HG03565 (cell line): ENCODE results near the gene SPACDR.

Experiments
- ATAC-seq: cut with Tn5 transposase; IDR thresholded peaks from one replicate; pipeline ENCODE4 v1.9.1; 2021; ENCODE audit warnings: mild to moderate bottlenecking, moderate library complexity; ENCODE audit not compliant: unreplicated experiment

Gene SPACDR

GRCh38 chr7:100437150-100438100 lies 26.6 kb downstream of the SPACDR start:
- ATAC-seq: no peak

- peak; percentile 24 for ATAC-seq
These were observed 28.4 kb downstream of the SPACDR start for GRCh38 chr7:100435401-100436304.

DNA sequence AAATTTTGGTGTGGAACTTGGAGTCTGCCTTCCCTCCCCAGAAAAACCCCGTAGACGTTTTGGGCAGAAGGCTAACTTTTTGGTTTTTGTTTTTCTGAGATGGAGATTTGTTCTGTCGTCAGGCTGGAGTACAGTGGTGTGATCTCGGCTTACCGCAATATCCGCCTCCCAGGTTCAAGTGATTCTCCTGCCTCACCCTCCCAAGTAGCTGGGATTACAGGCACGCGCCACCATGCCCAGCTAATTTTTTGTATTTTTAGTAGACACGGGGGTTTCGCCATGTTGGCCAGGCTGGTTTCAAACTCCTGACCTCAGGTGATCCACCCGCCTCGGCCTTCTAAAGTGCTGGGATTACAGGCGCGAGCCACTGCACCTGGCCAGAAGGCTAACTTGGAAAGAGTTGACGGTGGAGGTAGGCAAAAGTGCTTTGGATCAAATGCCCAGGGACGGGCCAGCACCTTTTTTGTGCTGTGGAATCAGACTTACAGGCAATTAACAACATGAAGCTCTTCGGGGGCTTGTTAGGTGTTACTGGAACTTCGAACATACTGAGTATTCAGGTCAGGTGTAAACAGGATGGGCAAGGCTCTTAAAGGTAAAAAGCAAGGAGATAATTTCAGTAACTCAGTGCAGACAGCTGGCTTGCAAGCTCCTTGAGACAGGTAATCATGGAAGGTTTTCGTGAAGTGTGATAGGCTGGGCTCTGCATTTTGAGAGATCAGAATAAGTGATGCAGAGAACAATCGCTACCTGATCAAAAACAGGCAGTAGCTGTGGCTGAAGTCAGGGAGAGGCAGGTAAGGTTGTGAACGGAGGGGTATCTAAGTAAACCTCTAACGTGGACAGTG lies 29.5 kb downstream of the SPACDR start:
- no peak for ATAC-seq

- ATAC-seq: no peak
These were observed 30.3 kb downstream of the SPACDR start for GRCh38 chr7:100433592-100434296.

DNA sequence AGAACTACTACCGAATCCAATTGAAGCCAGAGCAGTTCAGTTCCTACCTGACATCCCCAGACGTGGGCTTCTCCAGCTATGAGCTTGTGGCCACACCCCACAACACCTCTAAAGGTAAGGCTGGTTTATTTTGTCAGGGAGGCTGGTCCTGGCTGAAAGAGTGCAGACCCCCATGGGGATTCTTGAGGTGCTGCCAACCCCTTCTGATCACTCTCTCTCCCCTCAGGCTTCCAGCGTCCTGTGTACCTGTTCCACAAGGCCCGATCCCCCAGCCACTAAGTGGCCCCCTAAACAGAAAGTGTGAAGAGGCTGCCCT lies 30.8 kb downstream of the SPACDR start:
- no peak for ATAC-seq

GRCh38 chr7:100432621-100433275 lies 31.3 kb downstream of the SPACDR start:
- ATAC-seq: no peak

- no peak for ATAC-seq
These were observed 32.0 kb downstream of the SPACDR start for GRCh38 chr7:100432053-100432452.

- no peak for ATAC-seq
These were observed 32.7 kb downstream of the SPACDR start for GRCh38 chr7:100431286-100431735.

- no peak for ATAC-seq
These were observed 33.4 kb downstream of the SPACDR start for GRCh38 chr7:100430493-100431285.

DNA sequence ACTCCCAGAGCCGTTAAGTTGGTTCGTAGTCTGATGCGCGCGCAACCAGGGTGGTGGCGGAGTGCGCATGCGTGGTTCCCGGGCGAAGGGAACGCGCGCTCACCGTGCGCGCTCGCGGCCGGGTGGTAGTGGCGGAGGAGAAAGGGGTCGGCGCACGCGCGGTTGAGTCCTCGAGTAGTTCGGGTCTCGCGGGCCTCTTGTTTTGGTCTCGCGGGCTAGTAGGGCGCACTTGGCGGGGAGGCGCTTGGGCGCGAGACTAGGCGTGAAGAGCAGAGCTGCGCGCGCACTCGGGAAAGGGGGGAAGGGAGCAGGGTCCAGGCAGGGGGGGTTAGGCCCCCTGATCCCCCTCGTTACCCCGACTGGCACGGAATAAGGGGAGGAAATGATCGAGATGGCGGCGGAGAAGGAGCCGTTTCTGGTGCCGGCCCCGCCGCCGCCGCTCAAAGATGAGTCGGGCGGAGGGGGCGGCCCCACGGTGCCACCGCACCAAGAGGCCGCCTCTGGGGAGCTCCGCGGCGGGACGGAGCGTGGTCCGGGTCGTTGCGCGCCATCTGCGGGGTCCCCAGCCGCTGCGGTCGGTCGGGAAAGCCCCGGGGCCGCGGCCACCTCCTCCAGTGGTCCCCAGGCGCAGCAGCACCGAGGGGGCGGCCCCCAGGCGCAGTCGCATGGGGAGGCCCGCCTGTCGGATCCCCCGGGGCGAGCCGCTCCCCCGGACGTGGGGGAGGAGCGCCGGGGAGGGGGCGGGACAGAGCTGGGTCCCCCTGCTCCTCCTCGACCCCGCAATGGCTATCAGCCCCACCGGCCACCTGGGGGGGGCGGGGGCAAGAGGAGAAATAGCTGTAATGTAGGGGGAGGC lies 34.2 kb downstream of the SPACDR start, which contains the start of gene MEPCE:
TSS of gene MEPCE (plus strand) at position 195 of the 856 bp plus-strand sequence. CDS start at position 383, 188 bp downstream.
- ATAC-seq: peak; percentile 23

- ATAC-seq: peak; percentile 46
These were observed 35.0 kb downstream of the SPACDR start for GRCh38 chr7:100428967-100429636.

DNA sequence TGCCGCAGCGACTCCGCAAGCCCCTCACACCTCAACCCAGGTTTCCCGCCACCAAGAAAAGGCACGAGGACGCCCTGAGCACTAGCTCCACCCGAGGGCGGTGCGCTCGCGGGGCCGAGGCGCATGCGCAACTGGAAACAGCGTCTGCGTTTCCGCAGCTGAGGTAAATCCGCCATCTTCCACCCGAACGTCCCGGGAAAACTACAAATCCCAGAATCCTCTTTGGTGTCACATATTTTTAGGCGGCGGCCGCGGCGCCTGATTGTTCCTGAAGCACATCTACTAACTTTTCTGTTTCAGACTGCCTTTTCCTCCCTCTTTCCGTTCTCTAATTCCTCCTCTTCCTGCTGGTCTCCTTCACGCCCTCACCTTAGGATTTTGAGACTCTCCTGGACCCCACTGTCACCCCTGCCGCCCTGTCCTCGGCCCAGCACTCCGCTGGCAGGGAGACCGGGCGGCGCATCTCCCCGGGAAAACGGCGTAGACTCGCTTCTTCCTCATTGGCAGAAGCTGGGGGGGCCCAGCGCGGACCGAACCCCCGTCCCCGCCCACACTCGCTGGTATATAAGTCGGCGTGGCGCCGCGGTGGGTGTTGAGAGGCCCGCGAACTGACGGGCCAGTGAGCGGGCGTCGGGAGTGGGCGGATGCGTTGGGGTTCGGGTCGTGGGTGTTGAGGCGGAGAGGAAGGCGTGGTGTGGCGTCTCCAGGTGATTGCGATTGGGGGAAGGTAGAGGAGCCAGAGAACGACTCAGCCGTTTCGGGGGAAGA lies 35.7 kb downstream of the SPACDR start, which contains the start of gene ZCWPW1:
TSS of gene ZCWPW1 (minus strand) at position 505 of the 768 bp plus-strand sequence. CDS start 8,054 bp downstream, outside the sequence.
- ATAC-seq: peak; percentile 25

DNA sequence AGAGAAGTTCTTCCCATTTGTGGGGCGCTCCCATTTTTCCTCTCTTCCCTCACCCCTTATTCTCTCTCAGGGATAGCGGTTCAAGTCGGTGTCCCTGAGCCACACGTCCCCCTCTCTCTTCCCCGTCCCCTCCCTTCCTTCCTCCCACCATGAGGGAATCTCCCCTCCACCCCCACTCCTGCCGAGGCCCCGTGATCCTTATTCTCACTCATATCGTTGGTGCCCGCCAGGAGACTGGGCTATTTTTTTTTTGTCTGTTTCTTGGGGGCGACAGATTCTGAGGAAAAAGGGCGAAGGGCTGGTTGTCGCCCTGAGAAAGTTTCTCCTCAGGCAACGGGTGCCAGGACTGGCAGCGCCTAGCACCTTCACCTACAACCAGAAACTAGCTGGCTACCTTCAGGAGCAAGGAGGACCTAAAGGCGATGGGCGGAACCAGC lies 36.3 kb downstream of the SPACDR start:
- no peak for ATAC-seq

DNA sequence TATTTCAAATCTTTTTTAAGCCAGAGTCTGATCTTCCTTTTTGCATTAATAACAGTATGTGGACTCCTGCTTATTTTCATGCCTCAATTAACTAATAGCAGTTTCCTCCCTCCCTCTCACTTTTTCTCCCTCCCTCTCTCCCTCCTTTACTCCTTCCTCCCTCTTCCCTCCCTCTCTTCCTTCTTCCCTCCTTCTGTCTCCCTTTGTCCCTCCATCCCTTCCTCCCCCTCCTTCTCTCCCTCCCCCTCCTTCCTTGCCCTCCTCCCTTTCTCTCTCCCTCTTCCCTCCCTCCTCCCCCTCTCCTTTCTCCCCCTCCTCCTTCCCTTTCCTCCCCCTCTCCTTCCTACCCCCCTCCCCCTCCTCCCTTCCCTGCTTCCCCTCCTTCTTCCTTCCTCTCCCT lies 37.5 kb downstream of the SPACDR start:
- no peak for ATAC-seq

- no peak for ATAC-seq
These were observed 38.7 kb downstream of the SPACDR start for GRCh38 chr7:100425347-100425746.

DNA sequence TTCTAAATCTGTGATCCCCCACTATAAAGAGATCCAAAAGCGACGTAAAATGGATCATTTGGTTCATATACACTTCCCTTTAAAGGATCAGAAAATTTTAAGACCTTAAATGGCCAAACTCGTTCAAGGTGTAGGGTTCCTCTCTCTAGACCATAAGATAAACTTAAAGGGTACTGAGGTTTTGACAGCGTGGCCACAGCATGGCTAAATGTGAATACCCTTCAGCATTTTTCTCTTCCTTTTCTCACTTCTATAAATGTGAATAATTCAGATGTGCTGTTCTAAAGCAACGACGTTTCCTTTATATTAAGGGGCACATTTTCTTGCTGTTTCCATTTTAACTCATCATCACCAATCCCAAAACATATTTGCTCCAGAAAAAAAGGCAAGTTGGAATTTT lies 40.7 kb downstream of the SPACDR start:
- no peak for ATAC-seq
